ENCODE measurements around the gene TNPO2. TPM values are rescaled to one million over a fixed set of nuclear protein-coding genes. Genes with fewer than 3 reads are reported as not detected.

Gene TNPO2
- total RNA-seq, 1 donor from 2014 or later, result 76.3 TPM

- Histone ChIP-seq H3K4me3 (ENCODE audit: insufficient read depth, low read depth, low read length) (no peak overlapping the region), H2AFZ (ENCODE audit: low read depth, low read length) (no peak overlapping the region), H3K4me2 (ENCODE audit: low read length) (no peak overlapping the region), H3K4me1 (ENCODE audit: insufficient read depth, low read length) (peaks cover 13% of the 10 kb centered on the region), H4K20me1 (ENCODE audit: insufficient read depth, low read length) (peaks cover 14% of the 10 kb centered on the region), H3K27ac (ENCODE audit: low read depth, low read length) (no peak overlapping the region), H3K9ac (ENCODE audit: low read length) (no peak overlapping the region), H3K9me3 (ENCODE audit: insufficient read depth, low read depth, low read length) (no peaks in the 10 kb centered on the region), H3K27me3 (ENCODE audit: insufficient read depth, low read length) (no peaks in the 10 kb centered on the region), H3K79me2 (ENCODE audit: insufficient read depth, low read length) (peaks cover 44% of the 10 kb centered on the region), H3K36me3 (ENCODE audit: insufficient read depth, low read length) (peaks cover 6% of the 10 kb centered on the region)
- no peaks in the 10 kb centered on the region for H3K9me3 Mint-ChIP-seq (ENCODE audit: unreplicated experiment)
- TF ChIP-seq, protein P1, sequence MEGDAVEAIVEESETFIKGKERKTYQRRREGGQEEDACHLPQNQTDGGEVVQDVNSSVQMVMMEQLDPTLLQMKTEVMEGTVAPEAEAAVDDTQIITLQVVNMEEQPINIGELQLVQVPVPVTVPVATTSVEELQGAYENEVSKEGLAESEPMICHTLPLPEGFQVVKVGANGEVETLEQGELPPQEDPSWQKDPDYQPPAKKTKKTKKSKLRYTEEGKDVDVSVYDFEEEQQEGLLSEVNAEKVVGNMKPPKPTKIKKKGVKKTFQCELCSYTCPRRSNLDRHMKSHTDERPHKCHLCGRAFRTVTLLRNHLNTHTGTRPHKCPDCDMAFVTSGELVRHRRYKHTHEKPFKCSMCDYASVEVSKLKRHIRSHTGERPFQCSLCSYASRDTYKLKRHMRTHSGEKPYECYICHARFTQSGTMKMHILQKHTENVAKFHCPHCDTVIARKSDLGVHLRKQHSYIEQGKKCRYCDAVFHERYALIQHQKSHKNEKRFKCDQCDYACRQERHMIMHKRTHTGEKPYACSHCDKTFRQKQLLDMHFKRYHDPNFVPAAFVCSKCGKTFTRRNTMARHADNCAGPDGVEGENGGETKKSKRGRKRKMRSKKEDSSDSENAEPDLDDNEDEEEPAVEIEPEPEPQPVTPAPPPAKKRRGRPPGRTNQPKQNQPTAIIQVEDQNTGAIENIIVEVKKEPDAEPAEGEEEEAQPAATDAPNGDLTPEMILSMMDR (IDR thresholded peaks at IDR 0.05; ENCODE audit: insufficient read depth, low read depth, low read length), result no peak
- TF ChIP-seq EZH2 (IDR thresholded peaks at IDR 0.05; ENCODE audit: insufficient read depth, low read length), result no peak
- no peak for DNase-seq (ENCODE audit: low read depth)
- H3K4me3 Mint-ChIP-seq (ENCODE audit: unreplicated experiment), result peak overlapping the region; percentile 29
- H3K4me1 Mint-ChIP-seq (ENCODE audit: low read depth, unreplicated experiment), result peaks cover 20% of the 10 kb centered on the region
- H3K27me3 Mint-ChIP-seq (ENCODE audit: low read depth, unreplicated experiment), result no peaks in the 10 kb centered on the region
- peaks cover 10% of the 10 kb centered on the region for H3K36me3 Mint-ChIP-seq (ENCODE audit: low read depth, unreplicated experiment)
- no peak overlapping the region for H3K27ac Mint-ChIP-seq (ENCODE audit: unreplicated experiment)
- no peak for FAIRE-seq
Measured at GRCh38 chr19:12664406-12665280, 59.1 kb downstream of the TNPO2 start.

GRCh38 chr19:12660980-12661379, 62.8 kb downstream of the TNPO2 start:
- no peak overlapping the region for H3K27ac Mint-ChIP-seq (ENCODE audit: unreplicated experiment)
- TF ChIP-seq EZH2 (IDR thresholded peaks at IDR 0.05; ENCODE audit: insufficient read depth, low read length), result no peak
- TF ChIP-seq, protein P1 (IDR thresholded peaks at IDR 0.05; ENCODE audit: insufficient read depth, low read depth, low read length), result no peak

DNA sequence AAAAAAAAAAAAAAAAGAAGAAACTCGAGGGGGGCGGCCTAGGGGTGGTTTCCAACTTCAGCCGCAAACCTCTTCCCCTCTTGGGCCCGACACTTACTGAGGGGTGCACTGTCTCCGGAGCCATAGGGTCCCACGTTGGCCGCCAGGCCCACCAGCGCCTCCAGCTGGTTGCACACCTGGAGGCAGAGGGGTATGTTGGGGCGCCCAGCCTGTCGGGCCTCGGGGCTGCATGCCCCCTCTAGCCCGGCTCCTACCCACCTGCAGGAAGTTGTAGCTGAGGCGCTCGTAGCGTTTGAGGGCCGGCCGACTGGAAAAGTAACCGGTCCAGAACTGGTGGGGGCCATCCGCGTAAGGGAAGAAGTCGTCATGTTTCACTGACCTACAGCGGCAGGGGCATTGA, 65.8 kb downstream of the TNPO2 start:
- H3K27ac Mint-ChIP-seq (ENCODE audit: unreplicated experiment), result no peak overlapping the region
- H3K79me2 ChIP-seq (ENCODE audit: insufficient read depth, low read length), result no peaks in the 10 kb centered on the region
- no peaks in the 10 kb centered on the region for H3K4me1 ChIP-seq (ENCODE audit: insufficient read depth, low read length)

More at GRCh38 chr19:12660980-12661379, 62.8 kb downstream of the TNPO2 start:
- Histone ChIP-seq H2AFZ (ENCODE audit: low read depth, low read length) (no peak overlapping the region), H3K4me1 (ENCODE audit: insufficient read depth, low read length) (peaks cover 4% of the 10 kb centered on the region), H3K36me3 (ENCODE audit: insufficient read depth, low read length) (peaks cover 6% of the 10 kb centered on the region), H3K79me2 (ENCODE audit: insufficient read depth, low read length) (peaks cover 12% of the 10 kb centered on the region), H3K27me3 (ENCODE audit: insufficient read depth, low read length) (no peaks in the 10 kb centered on the region), H3K4me3 (ENCODE audit: insufficient read depth, low read depth, low read length) (no peak overlapping the region), H3K9ac (ENCODE audit: low read length) (no peak overlapping the region), H3K4me2 (ENCODE audit: low read length) (no peak overlapping the region), H3K27ac (ENCODE audit: low read depth, low read length) (no peak overlapping the region), H3K9me3 (ENCODE audit: insufficient read depth, low read depth, low read length) (no peaks in the 10 kb centered on the region), H4K20me1 (ENCODE audit: insufficient read depth, low read length) (peaks cover 5% of the 10 kb centered on the region)
- no peaks in the 10 kb centered on the region for H3K9me3 Mint-ChIP-seq (ENCODE audit: unreplicated experiment)
- H3K27me3 Mint-ChIP-seq (ENCODE audit: low read depth, unreplicated experiment), result no peaks in the 10 kb centered on the region
- peaks cover 3% of the 10 kb centered on the region for H3K4me1 Mint-ChIP-seq (ENCODE audit: low read depth, unreplicated experiment)
- DNase-seq (ENCODE audit: low read depth), result no peak
- H3K4me3 Mint-ChIP-seq (ENCODE audit: unreplicated experiment), result no peak overlapping the region
- H3K36me3 Mint-ChIP-seq (ENCODE audit: low read depth, unreplicated experiment), result peaks cover 17% of the 10 kb centered on the region
- no peak for FAIRE-seq

More for the DNA sequence above, 65.8 kb downstream of the TNPO2 start:
- DNase-seq (ENCODE audit: low read depth) (no peak), FAIRE-seq (no peak)
- Histone ChIP-seq H3K9me3 (ENCODE audit: insufficient read depth, low read depth, low read length) (no peaks in the 10 kb centered on the region), H3K4me2 (ENCODE audit: low read length) (no peak overlapping the region), H2AFZ (ENCODE audit: low read depth, low read length) (no peak overlapping the region), H3K36me3 (ENCODE audit: insufficient read depth, low read length) (peaks cover 15% of the 10 kb centered on the region), H3K27ac (ENCODE audit: low read depth, low read length) (no peak overlapping the region), H3K4me3 (ENCODE audit: insufficient read depth, low read depth, low read length) (no peak overlapping the region), H3K27me3 (ENCODE audit: insufficient read depth, low read length) (no peaks in the 10 kb centered on the region), H4K20me1 (ENCODE audit: insufficient read depth, low read length) (no peaks in the 10 kb centered on the region), H3K9ac (ENCODE audit: low read length) (no peak overlapping the region)
- H3K27me3 Mint-ChIP-seq (ENCODE audit: low read depth, unreplicated experiment), result no peaks in the 10 kb centered on the region
- H3K9me3 Mint-ChIP-seq (ENCODE audit: unreplicated experiment), result no peaks in the 10 kb centered on the region
- H3K36me3 Mint-ChIP-seq (ENCODE audit: low read depth, unreplicated experiment), result peaks cover 28% of the 10 kb centered on the region
- TF ChIP-seq, protein P1 (IDR thresholded peaks at IDR 0.05; ENCODE audit: insufficient read depth, low read depth, low read length), result no peak
- TF ChIP-seq EZH2 (IDR thresholded peaks at IDR 0.05; ENCODE audit: insufficient read depth, low read length), result no peak
- no peak overlapping the region for H3K4me3 Mint-ChIP-seq (ENCODE audit: unreplicated experiment)
- no peaks in the 10 kb centered on the region for H3K4me1 Mint-ChIP-seq (ENCODE audit: low read depth, unreplicated experiment)

Data from astrocyte (in vitro differentiated cells and primary cell).